ENCODE measurements around the gene GRN. TPM values are rescaled to one million over a fixed set of nuclear protein-coding genes. Genes with fewer than 3 reads are reported as not detected.
A peak's percentile ranks its signal among the peaks of the same experiment; 100 is the strongest.

The GRN gene
- total and polyA plus RNA-seq, 2 of the 13 experiments (the other 11 are each of a cell fraction or from before 2014, with no cell fraction given): 86.6 to 143 TPM

- TF ChIP-seq BRF2 (CRISPR knock-in tag; IDR thresholded peaks at IDR 0.05): no peak
- 0 out of 2 replicates have a peak, but pooled peaks have one; percentile 47 for TF ChIP-seq ZSCAN25 (CRISPR knock-in tag; IDR thresholded peaks at IDR 0.05)
- TF ChIP-seq KDM2A (CRISPR knock-in tag; IDR thresholded peaks at IDR 0.05; ENCODE audit: borderline replicate concordance, low read depth): peak; percentile 28; the same call in 1 of the 2 replicates
- TF ChIP-seq ARID3A (IDR thresholded peaks at IDR 0.05; ENCODE audit: low read depth, low read length): 0 out of 2 replicates have a peak, but pooled peaks have one; percentile 18
- no peak for TF ChIP-seq ZNF569 (CRISPR knock-in tag; IDR thresholded peaks at IDR 0.05; ENCODE audit: borderline replicate concordance)
- TF ChIP-seq SMAD1 (CRISPR knock-in tag; IDR thresholded peaks at IDR 0.05; ENCODE audit: borderline replicate concordance, low read depth): no peak
- no peak for TF ChIP-seq ZNF333 (CRISPR knock-in tag; IDR thresholded peaks at IDR 0.05; ENCODE audit: borderline replicate concordance)
- TF ChIP-seq ZNF878 (CRISPR knock-in tag; IDR thresholded peaks at IDR 0.05): no peak
- TF ChIP-seq CSRNP1 (CRISPR knock-in tag; IDR thresholded peaks at IDR 0.05): no peak
- no peak for TF ChIP-seq MTERF4 (CRISPR knock-in tag; IDR thresholded peaks at IDR 0.05)
- no peak for TF ChIP-seq HMGA1 (CRISPR knock-in tag; conservative IDR thresholded peaks at IDR 0.05)
- no peak for TF ChIP-seq ZNF513 (CRISPR knock-in tag; conservative IDR thresholded peaks at IDR 0.05)
- TF ChIP-seq ZNF564 (CRISPR knock-in tag; IDR thresholded peaks at IDR 0.05): no peak
- TF ChIP-seq PCBP2 (optimal IDR thresholded peaks at IDR 0.05; ENCODE audit: low read depth, low read length, poor library complexity, severe bottlenecking): no peak
- TF ChIP-seq ZNF646 (CRISPR knock-in tag; IDR thresholded peaks at IDR 0.05): no peak
Measured at GRCh38 chr17:44350733-44351226, 5.7 kb downstream of the GRN start (continued).
